Ovary (tissue), 3 donors: ENCODE measurements around the gene MLXIPL.

Experiments
- EP300 ChIP-seq: sonication (generic); formaldehyde crosslinking; IDR thresholded peaks from one replicate; pipeline ENCODE4 v1.6.1; 2017; ENCODE audit warnings: antibody characterized with exemption
- POLR2A ChIP-seq: fragments of 450-650 bp; IDR thresholded peaks from one replicate; pipeline ENCODE4 v1.6.1; 2017; ENCODE audit warnings: antibody characterized with exemption, mild to moderate bottlenecking, moderate library complexity
- TF ChIP-seq, protein P1 (sequence below), 3 donors: fragments of 450-650 bp in 2 of 3; fragments of 200-600 bp in 1 of 3; IDR thresholded peaks; one replicate each; pipeline versions ENCODE4 v1.5.1 to v1.8.0; 2016 to 2022; ENCODE audit warnings: antibody characterized with exemption in 3 of 3, mild to moderate bottlenecking in 1 of 3
- donor health status: DM: no; HTN: no; CAD: no.

- TF ChIP-seq, protein P1, sequence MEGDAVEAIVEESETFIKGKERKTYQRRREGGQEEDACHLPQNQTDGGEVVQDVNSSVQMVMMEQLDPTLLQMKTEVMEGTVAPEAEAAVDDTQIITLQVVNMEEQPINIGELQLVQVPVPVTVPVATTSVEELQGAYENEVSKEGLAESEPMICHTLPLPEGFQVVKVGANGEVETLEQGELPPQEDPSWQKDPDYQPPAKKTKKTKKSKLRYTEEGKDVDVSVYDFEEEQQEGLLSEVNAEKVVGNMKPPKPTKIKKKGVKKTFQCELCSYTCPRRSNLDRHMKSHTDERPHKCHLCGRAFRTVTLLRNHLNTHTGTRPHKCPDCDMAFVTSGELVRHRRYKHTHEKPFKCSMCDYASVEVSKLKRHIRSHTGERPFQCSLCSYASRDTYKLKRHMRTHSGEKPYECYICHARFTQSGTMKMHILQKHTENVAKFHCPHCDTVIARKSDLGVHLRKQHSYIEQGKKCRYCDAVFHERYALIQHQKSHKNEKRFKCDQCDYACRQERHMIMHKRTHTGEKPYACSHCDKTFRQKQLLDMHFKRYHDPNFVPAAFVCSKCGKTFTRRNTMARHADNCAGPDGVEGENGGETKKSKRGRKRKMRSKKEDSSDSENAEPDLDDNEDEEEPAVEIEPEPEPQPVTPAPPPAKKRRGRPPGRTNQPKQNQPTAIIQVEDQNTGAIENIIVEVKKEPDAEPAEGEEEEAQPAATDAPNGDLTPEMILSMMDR (IDR thresholded peaks at IDR 0.05): no peak
- no peak for TF ChIP-seq POLR2A
- TF ChIP-seq EP300: no peak
These were observed 21.4 kb upstream of the MLXIPL start for GRCh38 chr7:73645643-73646174.
